Endodermal cell (in vitro differentiated cells): ENCODE measurements around the gene PAXX. TPM values are rescaled to one million over a fixed set of nuclear protein-coding genes. Genes with fewer than 3 reads are reported as not detected.

Experiments used
- DNase-seq: peaks from one replicate; pipeline ENCODE4 v3.0.0-alpha.2; 2017
- H3K27ac ChIP-seq: 2 replicates; pipeline ENCODE4 v1.5.1; 2013; ENCODE audit warnings: mild to moderate bottlenecking, low read depth, low read length, moderate library complexity
- H3K27me3 ChIP-seq: 2 replicates; pipeline ENCODE4 v1.6.1; 2013; ENCODE audit warnings: mild to moderate bottlenecking, low read length, moderate library complexity; ENCODE audit not compliant: insufficient read depth, control insufficient read depth, poor library complexity, severe bottlenecking
- H3K36me3 ChIP-seq: 2 replicates; pipeline ENCODE4 v1.7.0; 2013; ENCODE audit warnings: mild to moderate bottlenecking, low read length, moderate library complexity; ENCODE audit not compliant: control insufficient read depth, insufficient read depth
- H3K4me1 ChIP-seq: one replicate; pipeline ENCODE4 v1.7.0; 2013; ENCODE audit warnings: low read length; ENCODE audit not compliant: control insufficient read depth, insufficient read depth
- H3K4me3 ChIP-seq: 2 replicates; pipeline ENCODE4 v1.5.1; 2013; ENCODE audit warnings: mild to moderate bottlenecking, low read length, moderate library complexity
- H3K9ac ChIP-seq: 2 replicates; pipeline ENCODE4 v1.6.1; 2013; ENCODE audit warnings: mild to moderate bottlenecking, low read length, moderate library complexity; ENCODE audit not compliant: poor library complexity, severe bottlenecking; ENCODE audit errors: extremely low read depth
- H3K9me3 ChIP-seq: 2 replicates; pipeline ENCODE4 v1.6.1; 2013; ENCODE audit warnings: mild to moderate bottlenecking, low read length, moderate library complexity; ENCODE audit not compliant: control insufficient read depth
- H3K27ac Mint-ChIP-seq: 2 replicates; pipeline ENCODE4 v1.8.0; 2020; ENCODE audit warnings: mixed read lengths
- H3K27me3 Mint-ChIP-seq: 2 replicates; pipeline ENCODE4 v1.8.0; 2021; ENCODE audit warnings: mild to moderate bottlenecking, mixed read lengths; ENCODE audit not compliant: insufficient read depth
- H3K36me3 Mint-ChIP-seq: 2 replicates; pipeline ENCODE4 v1.8.0; 2020; ENCODE audit warnings: low read depth, mixed read lengths
- H3K4me1 Mint-ChIP-seq: 2 replicates; pipeline ENCODE4 v1.8.0; 2020; ENCODE audit warnings: mixed read lengths
- H3K4me3 Mint-ChIP-seq: 2 replicates; pipeline ENCODE4 v1.8.0; 2020; ENCODE audit warnings: mild to moderate bottlenecking, moderate library complexity, mixed read lengths
- H3K9me3 Mint-ChIP-seq: 2 replicates; pipeline ENCODE4 v1.8.0; 2020; ENCODE audit warnings: mild to moderate bottlenecking, mixed read lengths
- CTCF ChIP-seq: fragments of 200-600 bp; sonication (generic); conservative IDR thresholded peaks from 2 replicates; pipeline ENCODE4 v1.5.0; 2021; ENCODE audit warnings: antibody characterized with exemption, mild to moderate bottlenecking
- WGBS, 2 experiments: methylation state at CpG; one replicate each; pipeline versions ENCODE4 v1.1.5 to v1.1.7; 2013; ENCODE audit warnings: missing lambda C conversion rate in 2 of 2, mixed read lengths in 1 of 2; ENCODE audit not compliant: insufficient coverage in 1 of 2, insufficient read length in 1 of 2; 5-methylcytosine and 5-hydroxymethylcytosine counted together
- total RNA-seq, 2 donors: library from RNA; stranded (reverse); fragmentation: NEBNext Ultra II Directional in 1 of 2; extraction: Animal tissue kit (Norgen Biotek cat#: 25700) in 1 of 2; gene quantifications; 2 replicates in 1 of 2; 3 replicates in 1 of 2; pipeline ENCODE4 v1.2.1, GENCODE V29; 2021

Gene PAXX
- total RNA-seq, 2 donors from 2014 or later: 58.3 to 66.7 TPM

- H3K9ac ChIP-seq: no peak overlapping the region
Observed at GRCh38 chr9:137021979-137022661, 29.9 kb downstream of the PAXX start.

GRCh38 chr9:137022662-137023008 lies 30.4 kb downstream of the PAXX start:
- Histone ChIP-seq H3K36me3 (no peaks in the 10 kb centered on the region), H3K27me3 (peaks cover 8% of the 10 kb centered on the region), H3K27ac (no peak overlapping the region), H3K4me1 (no peaks in the 10 kb centered on the region), H3K9ac (no peak overlapping the region), H3K4me3 (no peak overlapping the region), H3K9me3 (no peaks in the 10 kb centered on the region)
- Mint-ChIP-seq H3K27me3 (peaks cover 6% of the 10 kb centered on the region), H3K27ac (no peak overlapping the region), H3K4me1 (no peaks in the 10 kb centered on the region), H3K36me3 (no peaks in the 10 kb centered on the region), H3K9me3 (no peaks in the 10 kb centered on the region), H3K4me3 (no peak overlapping the region)
- no peak for TF ChIP-seq CTCF
- no peak for DNase-seq
- 94 to 95% methylated on average over 23 of the region's 23 CpGs for WGBS, 2 experiments

More at GRCh38 chr9:137021979-137022661, 29.9 kb downstream of the PAXX start:
- peak; percentile 96 for DNase-seq
- no peak overlapping the region for H3K27ac ChIP-seq
- no peaks in the 10 kb centered on the region for H3K4me1 Mint-ChIP-seq
- H3K27me3 Mint-ChIP-seq: peaks cover 3% of the 10 kb centered on the region
- H3K4me1 ChIP-seq: no peaks in the 10 kb centered on the region
- no peaks in the 10 kb centered on the region for H3K9me3 Mint-ChIP-seq
- no peak overlapping the region for H3K4me3 ChIP-seq
- H3K27ac Mint-ChIP-seq: no peak overlapping the region
- H3K4me3 Mint-ChIP-seq: no peak overlapping the region
- TF ChIP-seq CTCF: no peak
- H3K36me3 Mint-ChIP-seq: peaks cover under 1% of the 10 kb centered on the region
- no peaks in the 10 kb centered on the region for H3K36me3 ChIP-seq
- H3K27me3 ChIP-seq: peaks cover 4% of the 10 kb centered on the region
- no peaks in the 10 kb centered on the region for H3K9me3 ChIP-seq
- 67 to 88% methylated on average over 19 to 26 of the region's 30 CpGs for WGBS, 2 experiments

- H3K27me3 Mint-ChIP-seq: peaks cover 6% of the 10 kb centered on the region
- Histone ChIP-seq H3K27me3 (peaks cover 8% of the 10 kb centered on the region), H3K36me3 (no peaks in the 10 kb centered on the region), H3K4me1 (no peaks in the 10 kb centered on the region), H3K4me3 (no peak overlapping the region), H3K9ac (no peak overlapping the region), H3K9me3 (no peaks in the 10 kb centered on the region), H3K27ac (peak overlapping the region; percentile 1)
- DNase-seq: no peak
- H3K9me3 Mint-ChIP-seq: no peaks in the 10 kb centered on the region
- no peak overlapping the region for H3K27ac Mint-ChIP-seq
- no peaks in the 10 kb centered on the region for H3K4me1 Mint-ChIP-seq
- no peaks in the 10 kb centered on the region for H3K36me3 Mint-ChIP-seq
- 89 to 100% methylated on average over 2 to 7 of the region's 7 CpGs for WGBS, 2 experiments
- H3K4me3 Mint-ChIP-seq: no peak overlapping the region
- no peak for TF ChIP-seq CTCF
Observed at GRCh38 chr9:137023157-137023556, 30.9 kb downstream of the PAXX start.
